H9 (cell line): ENCODE results near the gene GRID1. TPM values are rescaled to one million over a fixed set of nuclear protein-coding genes. Genes with fewer than 3 reads are reported as not detected.

ENCODE experiments used
- DNase-seq: peaks from one replicate; pipeline ENCODE4 v3.0.0-alpha.2; 2017
- H2AFZ ChIP-seq: one replicate; pipeline ENCODE4 v1.6.1; 2013; ENCODE audit warnings: mild to moderate bottlenecking, low read length, control low read depth, moderate library complexity
- H2AK5ac ChIP-seq: 2 replicates; pipeline ENCODE4 v1.6.1; 2013; ENCODE audit warnings: low read length, control low read depth, mixed read lengths; ENCODE audit not compliant: insufficient read length
- H2BK120ac ChIP-seq: one replicate; pipeline ENCODE4 v1.6.1; 2013; ENCODE audit warnings: low read depth, mild to moderate bottlenecking, low read length, control low read depth, inconsistent platforms; ENCODE audit not compliant: poor library complexity, severe bottlenecking
- H2BK12ac ChIP-seq: 2 replicates; pipeline ENCODE4 v1.6.1; 2013; ENCODE audit warnings: low read length, control low read depth, mixed read lengths, low read depth; ENCODE audit not compliant: insufficient read length
- H2BK15ac ChIP-seq: 2 replicates; pipeline ENCODE4 v1.6.1; 2013; ENCODE audit warnings: low read depth, low read length, control low read depth
- H2BK20ac ChIP-seq: one replicate; pipeline ENCODE4 v1.6.1; 2013; ENCODE audit warnings: low read depth, mild to moderate bottlenecking, low read length, control low read depth, inconsistent platforms; ENCODE audit not compliant: poor library complexity, severe bottlenecking
- H2BK5ac ChIP-seq: 2 replicates; pipeline ENCODE4 v1.6.1; 2013; ENCODE audit warnings: low read length, control low read depth, mixed read lengths; ENCODE audit not compliant: insufficient read length
- H3K14ac ChIP-seq: 2 replicates; pipeline ENCODE4 v1.6.1; 2013; ENCODE audit warnings: low read length, control low read depth; ENCODE audit not compliant: insufficient read depth
- H3K18ac ChIP-seq: 2 replicates; pipeline ENCODE4 v1.6.1; 2013; ENCODE audit warnings: low read depth, mild to moderate bottlenecking, mixed read lengths, low read length, control low read depth; ENCODE audit not compliant: insufficient read length
- H3K23ac ChIP-seq: 2 replicates; pipeline ENCODE4 v1.6.1; 2013; ENCODE audit warnings: low read length, control low read depth, mixed read lengths, low read depth; ENCODE audit not compliant: insufficient read length
- H3K23me2 ChIP-seq: 2 replicates; pipeline ENCODE4 v1.6.1; 2013; ENCODE audit warnings: low read depth, mild to moderate bottlenecking, mixed read lengths, low read length, control low read depth; ENCODE audit not compliant: insufficient read length, poor library complexity, severe bottlenecking
- H3K27ac ChIP-seq: 2 replicates; pipeline ENCODE4 v1.5.1; 2013; ENCODE audit warnings: low read length, control low read depth, mixed read lengths, low read depth; ENCODE audit not compliant: insufficient read length
- H3K27me3 ChIP-seq: 2 replicates; pipeline ENCODE4 v1.6.1; 2013; ENCODE audit warnings: low read length, control low read depth, inconsistent platforms; ENCODE audit not compliant: insufficient read depth
- H3K4ac ChIP-seq: 2 replicates; pipeline ENCODE4 v1.6.1; 2013; ENCODE audit warnings: low read depth, mild to moderate bottlenecking, control low read depth, inconsistent platforms, low read length, moderate library complexity
- H3K4me1 ChIP-seq: 2 replicates; pipeline ENCODE4 v1.6.1; 2013; ENCODE audit warnings: low read length, control low read depth, inconsistent platforms; ENCODE audit not compliant: insufficient read depth
- H3K4me2 ChIP-seq: 2 replicates; pipeline ENCODE4 v1.6.1; 2013; ENCODE audit warnings: low read length, control low read depth, mixed read lengths; ENCODE audit not compliant: insufficient read length, insufficient read depth
- H3K56ac ChIP-seq: 2 replicates; pipeline ENCODE4 v1.6.1; 2013; ENCODE audit warnings: low read depth, mild to moderate bottlenecking, mixed read lengths, low read length, control low read depth; ENCODE audit not compliant: insufficient read length
- H3K79me1 ChIP-seq: 2 replicates; pipeline ENCODE4 v1.6.1; 2013; ENCODE audit warnings: low read depth, mild to moderate bottlenecking, moderate library complexity, low read length, control low read depth, inconsistent platforms; ENCODE audit not compliant: insufficient read depth, poor library complexity, severe bottlenecking
- H3K79me2 ChIP-seq: 2 replicates; pipeline ENCODE4 v1.6.1; 2013; ENCODE audit warnings: low read length, control low read depth, inconsistent platforms; ENCODE audit not compliant: insufficient read depth
- H3K9ac ChIP-seq: 2 replicates; pipeline ENCODE4 v1.6.1; 2013; ENCODE audit warnings: low read length, control low read depth, mixed read lengths; ENCODE audit not compliant: insufficient read length; ENCODE audit errors: extremely low read depth
- H3K9me3 ChIP-seq: one replicate; pipeline ENCODE4 v1.6.1; 2013; ENCODE audit warnings: low read depth, low read length, inconsistent platforms; ENCODE audit not compliant: control insufficient read depth
- H3T11ph ChIP-seq: one replicate; pipeline ENCODE4 v1.6.1; 2013; ENCODE audit warnings: mild to moderate bottlenecking, low read length, control low read depth, inconsistent platforms
- H4K20me1 ChIP-seq: one replicate; pipeline ENCODE4 v1.6.1; 2013; ENCODE audit not compliant: control insufficient read depth, insufficient read length, insufficient read depth
- H4K5ac ChIP-seq: 2 replicates; pipeline ENCODE4 v1.6.1; 2013; ENCODE audit warnings: low read depth, mild to moderate bottlenecking, mixed read lengths, low read length, control low read depth; ENCODE audit not compliant: insufficient read length
- H4K8ac ChIP-seq: replicated peaks from 2 replicates; pipeline ENCODE4 v1.6.1; 2013; ENCODE audit warnings: low read length, control low read depth, mixed read lengths, low read depth; ENCODE audit not compliant: insufficient read length
- H4K91ac ChIP-seq: 2 replicates; pipeline ENCODE4 v1.6.1; 2013; ENCODE audit warnings: low read depth, mild to moderate bottlenecking, moderate library complexity, mixed read lengths, low read length, control low read depth; ENCODE audit not compliant: insufficient read length
- H3K27ac Mint-ChIP-seq, 3 experiments: 2 replicates in 2 of 3; 3 replicates in 1 of 3; pipeline ENCODE4 v1.8.0; 2020 to 2021; ENCODE audit warnings: mixed read lengths in 3 of 3, mild to moderate bottlenecking in 1 of 3, moderate library complexity in 1 of 3
- H3K27me3 Mint-ChIP-seq: 2 replicates; pipeline ENCODE4 v1.8.0; 2021; ENCODE audit warnings: low read depth, mild to moderate bottlenecking, moderate library complexity, mixed read lengths
- H3K36me3 Mint-ChIP-seq, 3 experiments: 2 replicates in 2 of 3; 3 replicates in 1 of 3; pipeline ENCODE4 v1.8.0; 2020 to 2021; ENCODE audit warnings: low read depth in 3 of 3, mixed read lengths in 3 of 3; ENCODE audit not compliant: insufficient read depth in 1 of 3
- H3K4me1 Mint-ChIP-seq, 2 experiments: 2 replicates each; pipeline ENCODE4 v1.8.0; 2020; ENCODE audit warnings: mixed read lengths in 2 of 2
- H3K4me3 Mint-ChIP-seq, 2 experiments: 2 replicates in 1 of 2; 3 replicates in 1 of 2; pipeline ENCODE4 v1.8.0; 2020 to 2021; ENCODE audit warnings: mild to moderate bottlenecking in 2 of 2, mixed read lengths in 2 of 2, moderate library complexity in 1 of 2
- H3K9me3 Mint-ChIP-seq, 2 experiments: 2 replicates in 1 of 2; 3 replicates in 1 of 2; pipeline ENCODE4 v1.8.0; 2020; ENCODE audit warnings: mild to moderate bottlenecking in 2 of 2, mixed read lengths in 2 of 2, moderate library complexity in 1 of 2
- CTCF ChIP-seq: fragments of 200-600 bp; sonication (generic); conservative IDR thresholded peaks from 3 replicates; pipeline ENCODE4 v1.8.0; 2021; ENCODE audit warnings: antibody characterized with exemption, mild to moderate bottlenecking
- WGBS: extraction: QIAGEN DNeasy Blood & Tissue Kit; methylation state at CpG from one replicate; pipeline ENCODE4 v1.1.7; 2013; ENCODE audit warnings: missing lambda C conversion rate, low lambda C conversion rate, mixed read lengths; ENCODE audit not compliant: insufficient read length; ENCODE audit errors: extremely low coverage; 5-methylcytosine and 5-hydroxymethylcytosine counted together
- total RNA-seq: library from RNA; stranded (reverse); gene quantifications from 2 replicates; pipeline ENCODE4 v1.2.1, GENCODE V29; 2021

Gene GRID1
- total RNA-seq, 1 experiment from 2014 or later = 0.35 TPM

- Histone ChIP-seq H3K56ac (no peak overlapping the region), H3K27ac (no peak overlapping the region), H2AK5ac (no peak overlapping the region), H2AFZ (no peak overlapping the region), H3K14ac (no peak overlapping the region), H3K4me2 (no peak overlapping the region), H4K5ac (no peak overlapping the region), H3K79me1 (no peaks in the 10 kb centered on the region), H3K4ac (no peak overlapping the region), H2BK20ac (no peak overlapping the region), H3K4me1 (no peaks in the 10 kb centered on the region), H2BK15ac (no peak overlapping the region), H3K9me3 (no peaks in the 10 kb centered on the region), H4K8ac (no peak overlapping the region), H3K23ac (no peak overlapping the region), H4K20me1 (no peaks in the 10 kb centered on the region), H4K91ac (no peak overlapping the region), H3K23me2 (no peaks in the 10 kb centered on the region), H3K18ac (no peak overlapping the region), H3K27me3 (no peaks in the 10 kb centered on the region), H3K79me2 (no peaks in the 10 kb centered on the region), H3T11ph (no peak overlapping the region), H2BK12ac (no peak overlapping the region), H3K9ac (no peak overlapping the region), H2BK5ac (no peak overlapping the region), H2BK120ac (no peak overlapping the region)
- no peak for TF ChIP-seq CTCF
- Mint-ChIP-seq H3K9me3 (peaks cover 18% of the 10 kb centered on the region in 2 experiments), H3K4me3 (no peak overlapping the region), H3K36me3 (peaks cover 5 to 19% (median 7%) of the 10 kb centered on the region in 3 experiments; a peak in 6 of 7 replicates), H3K27me3 (peaks cover 4% of the 10 kb centered on the region; the same call in 1 of the 2 replicates), H3K27ac (no peak overlapping the region), H3K4me1 (0 out of 4 replicates have a peak, but pooled peaks cover 0 to 3% of the 10 kb centered on the region in 2 experiments)
- no CpG with 5 or more reads among the region's 3 CpGs for WGBS
- no peak for DNase-seq
These were observed 493.5 kb downstream of the GRID1 start for GRCh38 chr10:85873063-85873462.
